GM12864 (cell line): ENCODE measurements around the gene HLTF.
"Not testable (repeated sequence)": the region's sequence is repeated elsewhere in the genome, so short reads cannot be mapped to it uniquely, and the experiment has no call there.

Experiments
- DNase-seq: peaks from one replicate; pipeline ENCODE4 v3.0.0-alpha.2; 2011; ENCODE audit warnings: low read depth
- H3K4me3 ChIP-seq: 2 replicates; pipeline ENCODE4 v1.5.1; 2011; ENCODE audit warnings: mild to moderate bottlenecking, low read depth, low read length, control low read depth
- CTCF ChIP-seq: IDR thresholded peaks from 2 replicates; pipeline ENCODE4 v1.5.1; 2011; ENCODE audit warnings: low read depth, mild to moderate bottlenecking, moderate library complexity, low read length, control low read depth, inconsistent platforms; ENCODE audit errors: missing control alignments

Gene HLTF

GRCh38 chr3:149101154-149101553 lies 14.8 kb upstream of the HLTF start:
- no peak for DNase-seq
- no peak for TF ChIP-seq CTCF
- H3K4me3 ChIP-seq: no peak overlapping the region

GRCh38 chr3:149097987-149098386 lies 11.7 kb upstream of the HLTF start:
- H3K4me3 ChIP-seq, DNase-seq: not testable (repeated sequence)

- H3K4me3 ChIP-seq: no peak overlapping the region
- TF ChIP-seq CTCF: no peak
- DNase-seq: no peak
Observed at GRCh38 chr3:149095487-149095886, 9.2 kb upstream of the HLTF start.

GRCh38 chr3:149091983-149092382 lies 5.7 kb upstream of the HLTF start:
- DNase-seq: no peak
- no peak overlapping the region for H3K4me3 ChIP-seq
- TF ChIP-seq CTCF: no peak

GRCh38 chr3:149090907-149091306 lies 4.6 kb upstream of the HLTF start:
- TF ChIP-seq CTCF: no peak
- no peak overlapping the region for H3K4me3 ChIP-seq
- DNase-seq: no peak

- no peak for TF ChIP-seq CTCF
- no peak for DNase-seq
- no peak overlapping the region for H3K4me3 ChIP-seq
Observed at GRCh38 chr3:149090461-149090860, 4.1 kb upstream of the HLTF start.

- TF ChIP-seq CTCF: no peak
- no peak overlapping the region for H3K4me3 ChIP-seq
- DNase-seq: no peak
Observed at GRCh38 chr3:149089395-149089794, 3.1 kb upstream of the HLTF start.

- TF ChIP-seq CTCF: no peak
- H3K4me3 ChIP-seq: no peak overlapping the region
- no peak for DNase-seq
Observed at GRCh38 chr3:149087208-149087607, 875 bp upstream of the HLTF start.
